LNCAP (cell line): ENCODE data around the gene PRC1.
A peak's percentile ranks its signal among the peaks of the same experiment; 100 is the strongest.

Experiments
- TF ChIP-seq, protein P1 (sequence below): fragments of 450-650 bp; IDR thresholded peaks from 2 replicates; pipeline ENCODE4 v1.5.1; 2017; ENCODE audit warnings: mild to moderate bottlenecking

PRC1 gene

DNA sequence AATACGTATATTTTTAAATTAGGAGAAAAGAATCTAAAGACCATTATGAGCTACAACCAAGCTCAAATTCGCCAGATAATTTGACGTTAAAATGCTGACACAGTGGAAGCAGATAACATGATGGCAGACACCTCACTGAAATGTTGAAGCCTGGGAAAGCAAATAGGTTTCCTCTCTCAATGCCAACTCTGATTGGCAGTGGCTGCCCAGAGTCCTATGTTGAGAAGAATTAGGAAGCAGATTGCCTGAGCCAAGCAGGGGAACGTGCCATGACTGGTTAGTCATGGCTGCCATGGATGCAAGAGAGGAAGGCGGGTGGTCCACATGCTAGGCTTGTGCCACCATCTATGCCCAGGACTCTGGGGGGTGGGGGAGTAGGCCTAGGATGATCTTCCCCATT lies 56.1 kb downstream of the PRC1 start:
- TF ChIP-seq, protein P1, sequence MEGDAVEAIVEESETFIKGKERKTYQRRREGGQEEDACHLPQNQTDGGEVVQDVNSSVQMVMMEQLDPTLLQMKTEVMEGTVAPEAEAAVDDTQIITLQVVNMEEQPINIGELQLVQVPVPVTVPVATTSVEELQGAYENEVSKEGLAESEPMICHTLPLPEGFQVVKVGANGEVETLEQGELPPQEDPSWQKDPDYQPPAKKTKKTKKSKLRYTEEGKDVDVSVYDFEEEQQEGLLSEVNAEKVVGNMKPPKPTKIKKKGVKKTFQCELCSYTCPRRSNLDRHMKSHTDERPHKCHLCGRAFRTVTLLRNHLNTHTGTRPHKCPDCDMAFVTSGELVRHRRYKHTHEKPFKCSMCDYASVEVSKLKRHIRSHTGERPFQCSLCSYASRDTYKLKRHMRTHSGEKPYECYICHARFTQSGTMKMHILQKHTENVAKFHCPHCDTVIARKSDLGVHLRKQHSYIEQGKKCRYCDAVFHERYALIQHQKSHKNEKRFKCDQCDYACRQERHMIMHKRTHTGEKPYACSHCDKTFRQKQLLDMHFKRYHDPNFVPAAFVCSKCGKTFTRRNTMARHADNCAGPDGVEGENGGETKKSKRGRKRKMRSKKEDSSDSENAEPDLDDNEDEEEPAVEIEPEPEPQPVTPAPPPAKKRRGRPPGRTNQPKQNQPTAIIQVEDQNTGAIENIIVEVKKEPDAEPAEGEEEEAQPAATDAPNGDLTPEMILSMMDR, result no peak

DNA sequence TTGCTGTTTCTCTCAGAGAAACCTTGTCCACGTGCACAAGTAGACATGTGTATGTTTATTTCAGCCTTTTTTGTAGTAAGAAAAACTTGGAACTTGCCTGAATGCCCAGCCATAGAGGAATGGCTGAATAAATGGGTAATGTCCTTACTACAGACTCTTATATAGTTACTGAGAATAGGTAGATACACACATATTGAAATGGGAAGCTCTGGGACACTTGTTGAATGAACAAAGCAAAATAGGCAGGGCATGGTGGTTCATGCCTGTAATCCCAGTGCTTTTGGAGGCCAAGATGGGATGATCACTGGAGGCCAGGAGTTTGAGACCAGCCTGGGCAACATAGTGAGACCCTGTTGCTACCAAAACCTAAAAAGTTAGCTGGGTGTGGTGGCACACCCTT lies 57.5 kb downstream of the PRC1 start:
- TF ChIP-seq, protein P1, result no peak

DNA sequence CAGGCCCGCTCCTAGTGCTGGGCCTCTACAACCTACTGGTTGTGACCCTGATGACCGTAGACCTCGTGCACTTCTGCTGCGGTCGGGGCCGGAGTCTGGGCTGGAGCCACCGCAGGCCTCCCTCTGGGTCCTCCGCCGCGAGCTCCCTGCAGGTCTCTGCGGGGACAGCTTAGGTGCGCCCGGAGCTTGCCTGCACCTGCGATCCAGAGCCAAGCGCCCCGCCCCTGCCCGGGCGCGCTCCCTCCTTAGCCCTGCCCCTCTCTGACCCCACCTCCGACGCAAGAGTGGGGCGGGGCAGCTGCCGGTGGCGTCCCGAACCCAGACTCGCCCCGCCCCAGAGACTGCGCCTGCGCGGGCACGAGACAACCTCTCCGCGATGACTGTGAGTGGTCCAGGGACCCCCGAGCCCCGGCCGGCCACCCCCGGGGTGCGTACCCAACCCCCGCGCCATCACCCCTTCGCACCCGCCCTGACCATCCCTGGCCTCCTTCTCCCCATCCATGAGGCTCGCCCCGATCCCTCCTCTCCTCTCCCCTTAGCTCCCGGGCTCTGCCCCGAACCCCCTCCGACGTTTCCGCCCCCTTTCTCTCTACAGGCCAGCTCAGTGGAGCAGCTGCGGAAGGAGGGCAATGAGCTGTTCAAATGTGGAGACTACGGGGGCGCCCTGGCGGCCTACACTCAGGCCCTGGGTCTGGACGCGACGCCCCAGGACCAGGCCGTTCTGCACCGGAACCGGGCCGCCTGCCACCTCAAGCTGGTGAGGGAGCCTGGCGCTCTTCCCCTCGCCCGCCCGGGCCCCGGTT lies 59.2 kb downstream of the PRC1 start, which contains the start of gene UNC45A:
Gene UNC45A (plus strand): TSS at position 337 of the 803 bp plus-strand sequence. CDS start 40 bp downstream, at position 377.
- TF ChIP-seq, protein P1, result no peak

DNA sequence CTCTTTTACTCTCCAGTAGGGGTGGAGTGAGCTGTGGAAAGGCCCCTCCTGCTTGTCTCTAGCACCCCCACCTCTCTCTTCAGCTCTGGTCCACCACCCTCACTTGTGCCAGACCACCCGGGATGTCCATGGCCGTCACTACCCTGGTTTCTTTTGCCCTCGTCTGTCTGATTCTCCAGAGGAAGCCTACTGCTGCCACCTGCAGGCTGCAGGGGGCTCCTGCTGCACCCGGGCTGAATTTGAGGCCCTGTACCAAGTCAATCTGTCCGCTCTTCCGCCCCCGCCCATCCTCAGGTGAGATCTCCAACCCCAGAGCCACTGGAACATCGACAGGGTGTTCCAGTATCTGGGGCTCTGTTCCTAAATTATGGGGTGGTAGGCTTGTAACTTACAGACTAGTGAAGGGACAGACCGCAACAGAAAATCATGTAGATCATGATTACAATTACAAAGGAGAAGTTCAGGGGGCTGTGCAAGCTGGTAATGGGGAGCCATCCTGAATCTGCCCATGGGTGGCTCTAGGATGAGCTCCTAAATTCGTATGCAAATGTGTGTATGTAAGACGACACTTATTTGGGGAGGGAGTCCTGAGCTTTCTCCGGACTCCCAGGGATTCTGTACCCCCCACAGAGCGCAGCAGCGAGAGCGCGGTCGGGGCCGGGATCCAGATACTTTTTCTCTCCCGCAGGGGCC lies 59.9 kb downstream of the PRC1 start:
- TF ChIP-seq, protein P1, result peak; percentile 93

DNA sequence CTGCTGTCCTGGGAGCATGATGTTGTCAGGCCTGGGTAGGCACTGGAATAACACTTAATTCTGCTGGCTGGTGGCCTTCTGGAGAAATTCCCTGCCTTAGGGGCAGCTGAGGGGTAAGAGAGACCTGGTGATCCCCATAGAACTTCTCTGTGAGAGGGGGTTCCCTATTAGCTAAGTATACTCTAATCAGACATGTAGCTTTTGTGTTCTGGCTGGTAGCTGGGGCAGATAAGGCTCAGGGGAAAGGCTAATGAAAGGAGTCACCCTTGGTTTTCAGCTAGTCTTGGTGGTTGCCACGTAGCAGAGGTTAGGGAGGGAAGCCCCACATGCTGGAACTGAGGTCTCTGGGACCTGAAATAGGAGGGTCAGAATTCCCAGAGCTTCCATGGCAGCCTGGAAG lies 61.0 kb downstream of the PRC1 start:
- TF ChIP-seq, protein P1, result no peak

DNA sequence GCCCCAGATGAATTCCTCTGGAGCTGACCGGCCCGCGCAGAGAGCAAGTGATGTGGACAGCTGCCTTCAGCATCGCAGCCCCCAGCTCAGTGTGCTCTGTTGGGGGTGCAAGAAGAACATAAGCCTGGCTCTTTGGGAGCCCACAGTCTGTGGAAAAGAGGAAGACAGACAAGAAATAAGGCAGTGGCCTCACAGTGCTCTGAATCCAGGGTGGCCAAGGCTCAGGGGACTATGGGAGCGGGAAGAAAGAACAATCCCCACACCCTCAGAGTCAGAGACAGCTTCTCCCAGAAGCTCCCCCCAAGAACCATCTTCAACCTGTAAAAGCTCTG lies 61.7 kb downstream of the PRC1 start:
- TF ChIP-seq, protein P1, result no peak

DNA sequence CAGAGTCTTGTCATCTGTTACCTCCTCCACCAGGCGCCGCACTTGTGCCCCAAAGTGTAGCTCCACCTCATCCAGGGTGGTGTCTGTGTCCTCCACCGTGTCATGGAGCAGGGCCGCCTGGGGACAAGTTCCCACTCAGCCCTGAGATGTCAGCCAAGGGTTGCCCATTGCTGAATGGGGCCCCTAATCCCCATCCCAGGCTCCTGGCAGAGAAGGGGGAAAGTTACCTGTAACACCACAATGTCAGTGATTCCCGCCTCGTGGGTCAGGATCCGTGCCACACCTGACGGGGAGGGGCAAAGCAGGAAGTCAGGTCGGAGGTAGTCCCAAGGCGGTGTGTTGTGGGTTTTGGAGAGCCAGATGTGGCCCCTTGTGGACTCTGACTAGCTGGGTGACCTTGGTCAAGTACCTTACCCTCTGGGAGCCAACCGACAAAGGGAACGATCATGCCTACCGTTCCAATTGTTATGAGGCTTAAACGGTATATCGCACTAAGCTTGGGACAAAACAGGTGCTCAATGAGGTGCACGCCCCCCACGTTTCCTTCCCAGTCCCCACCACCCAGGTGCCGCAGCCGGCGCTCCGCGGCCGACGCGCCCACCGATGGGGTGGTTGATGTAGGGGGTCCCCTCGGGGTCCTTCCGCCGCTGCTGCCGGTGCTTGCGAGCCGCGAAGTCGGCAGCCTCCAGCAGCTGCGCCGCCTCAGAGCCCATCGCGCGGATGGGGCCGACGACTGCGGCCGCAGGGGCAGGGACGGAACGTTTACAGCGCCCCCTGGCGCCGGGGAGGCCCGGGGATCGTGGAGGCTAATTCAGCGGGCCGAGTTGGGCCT lies 62.3 kb downstream of the PRC1 start, which contains the start of gene HDDC3:
Gene HDDC3 (minus strand): TSS at position 722 of the 832 bp plus-strand sequence. CDS start 9 bp downstream, at position 713.
- TF ChIP-seq, protein P1, result peak; percentile 97
